Measurements from ENCODE around the gene OARD1.
A peak's percentile ranks its signal among the peaks of the same experiment; 100 is the strongest.

Gene OARD1

GRCh38 chr6:41073968-41074691 is 2.0 kb upstream of the OARD1 start:
- DNase-seq, result no peak

GRCh38 chr6:41073203-41073967 is 1.2 kb upstream of the OARD1 start:
- peak; percentile 85 for DNase-seq

GRCh38 chr6:41072836-41073202 is 663 bp upstream of the OARD1 start, which contains the start of gene NFYA:
Gene NFYA, plus strand, starts transcription at chr6:41072974. Its CDS starts 6,116 bp downstream, at chr6:41079090.
- DNase-seq, result peak; percentile 100

GRCh38 chr6:41071501-41071922 is 644 bp downstream of the OARD1 start:
- DNase-seq, result peak; percentile 78

- DNase-seq, result peak; percentile 81
Measured at GRCh38 chr6:41066867-41067304, 5.3 kb downstream of the OARD1 start.

GRCh38 chr6:41065550-41066026 is 6.6 kb downstream of the OARD1 start:
- DNase-seq, result no peak

- DNase-seq, result no peak
Measured at GRCh38 chr6:41064841-41065240, 7.3 kb downstream of the OARD1 start.

GRCh38 chr6:41063884-41064285 is 8.3 kb downstream of the OARD1 start:
- no peak for DNase-seq

- no peak for DNase-seq
Measured at GRCh38 chr6:41062056-41062455, 10.1 kb downstream of the OARD1 start.

- DNase-seq, result no peak
Measured at GRCh38 chr6:41061196-41061726, 10.9 kb downstream of the OARD1 start.

GRCh38 chr6:41059556-41059955 is 12.6 kb downstream of the OARD1 start:
- no peak for DNase-seq

- no peak for DNase-seq
Measured at GRCh38 chr6:41058783-41059181, 13.4 kb downstream of the OARD1 start.

GRCh38 chr6:41056768-41057490 is 15.2 kb downstream of the OARD1 start:
- no peak for DNase-seq

- no peak for DNase-seq
Measured at GRCh38 chr6:41055149-41055548, 17.0 kb downstream of the OARD1 start.

- DNase-seq, result no peak
Measured at GRCh38 chr6:41054511-41054910, 17.6 kb downstream of the OARD1 start.

- DNase-seq, result no peak
Measured at GRCh38 chr6:41053041-41053440, 19.1 kb downstream of the OARD1 start, which contains the start of gene APOBEC2. Gene APOBEC2, plus strand, starts transcription at chr6:41053202. Its CDS starts 146 bp downstream, at chr6:41053348.

- no peak for DNase-seq
Measured at GRCh38 chr6:41051873-41052272, 20.3 kb downstream of the OARD1 start.

GRCh38 chr6:41050536-41050935 is 21.6 kb downstream of the OARD1 start:
- no peak for DNase-seq

GRCh38 chr6:41049955-41050354 is 22.2 kb downstream of the OARD1 start:
- DNase-seq, result no peak

- DNase-seq, result no peak
Measured at GRCh38 chr6:41049521-41049920, 22.6 kb downstream of the OARD1 start.

GRCh38 chr6:41047745-41048732 is 24.1 kb downstream of the OARD1 start:
- DNase-seq, result no peak

- no peak for DNase-seq
Measured at GRCh38 chr6:41047306-41047705, 24.9 kb downstream of the OARD1 start.

Data from CD4-positive, alpha-beta T cell treated with Interleukin-6 for 4 hours (primary cell).